SK-N-SH treated with all-trans-retinoic acid at 6 μM for 48 hours (cell line): ENCODE measurements around the gene CSTF2.
"Not testable (repeated sequence)": the region's sequence is repeated elsewhere in the genome, so short reads cannot be mapped to it uniquely, and the experiment has no call there.

Source experiments
- ATAC-seq: fragments of 200-7000 bp; cut with Tn5 transposase; 3 replicates; pipeline ENCODE4 v1.9.1; 2020; ENCODE audit warnings: mild to moderate bottlenecking, moderate library complexity
- ARNTL ChIP-seq: fragments of 450-650 bp; formaldehyde crosslinking; IDR thresholded peaks from 2 replicates; pipeline ENCODE4 v1.5.0; 2020; ENCODE audit warnings: low read depth, mild to moderate bottlenecking, moderate library complexity, borderline replicate concordance
- BACH2 ChIP-seq: fragments of 250-450 bp; sonication (Bioruptor Pico); IDR thresholded peaks from 2 replicates; pipeline ENCODE4 v1.9.0; 2021; ENCODE audit warnings: mild to moderate bottlenecking, borderline replicate concordance
- CSDC2 ChIP-seq: fragments of 250-450 bp; sonication (Bioruptor Pico); IDR thresholded peaks from 2 replicates; pipeline ENCODE4 v1.5.0; 2020; ENCODE audit warnings: mild to moderate bottlenecking, moderate library complexity
- ISL1 ChIP-seq: fragments of 250-450 bp; sonication (Bioruptor Pico); IDR thresholded peaks from 2 replicates; pipeline ENCODE4 v2.1.2; 2022; ENCODE audit warnings: mild to moderate bottlenecking, moderate library complexity
- PPARA ChIP-seq: fragments of 250-450 bp; sonication (Bioruptor Pico); IDR thresholded peaks from 2 replicates; pipeline ENCODE4 v1.5.0; 2020; ENCODE audit warnings: mild to moderate bottlenecking, borderline replicate concordance
- RARB ChIP-seq: fragments of 250-450 bp; sonication (Bioruptor Pico); IDR thresholded peaks from 2 replicates; pipeline ENCODE4 v1.8.0; 2021; ENCODE audit warnings: mild to moderate bottlenecking, moderate library complexity
- SNAI2 ChIP-seq: fragments of 250-450 bp; sonication (Bioruptor Pico); IDR thresholded peaks from 2 replicates; pipeline ENCODE4 v1.5.0; 2020; ENCODE audit warnings: mild to moderate bottlenecking, moderate library complexity
- TCF4 ChIP-seq: fragments of 250-450 bp; sonication (Bioruptor Pico); IDR thresholded peaks from 2 replicates; pipeline ENCODE4 v1.8.0; 2021; ENCODE audit warnings: mild to moderate bottlenecking, moderate library complexity, borderline replicate concordance
- TOX ChIP-seq: fragments of 250-450 bp; sonication (Bioruptor Pico); IDR thresholded peaks from 2 replicates; pipeline ENCODE4 v1.8.0; 2021; ENCODE audit warnings: mild to moderate bottlenecking, moderate library complexity, borderline replicate concordance
- ZC3H10 ChIP-seq: fragments of 250-450 bp; sonication (Bioruptor Pico); IDR thresholded peaks from 2 replicates; pipeline ENCODE4 v1.5.1; 2021; ENCODE audit warnings: mild to moderate bottlenecking, moderate library complexity
- ZFP3 ChIP-seq: fragments of 250-450 bp; sonication (Bioruptor Pico); IDR thresholded peaks from 2 replicates; pipeline ENCODE4 v1.5.0; 2020; ENCODE audit warnings: mild to moderate bottlenecking, moderate library complexity
- ZFP30 ChIP-seq: fragments of 450-650 bp; formaldehyde crosslinking; IDR thresholded peaks from 2 replicates; pipeline ENCODE4 v1.5.0; 2022; ENCODE audit warnings: mild to moderate bottlenecking, moderate library complexity
- ZNF565 ChIP-seq: fragments of 450-650 bp; formaldehyde crosslinking; conservative IDR thresholded peaks from 2 replicates; pipeline ENCODE4 v1.5.0; 2020; ENCODE audit warnings: low read depth, mild to moderate bottlenecking, moderate library complexity
- ZNF70 ChIP-seq: fragments of 450-650 bp; formaldehyde crosslinking; IDR thresholded peaks from 2 replicates; pipeline ENCODE4 v1.5.0; 2020; ENCODE audit warnings: mild to moderate bottlenecking, moderate library complexity
- ZNF8 ChIP-seq: fragments of 450-650 bp; formaldehyde crosslinking; IDR thresholded peaks from 2 replicates; pipeline ENCODE4 v1.5.0; 2020; ENCODE audit warnings: mild to moderate bottlenecking, moderate library complexity
- TF ChIP-seq, protein P1 (sequence below): fragments of 250-450 bp; sonication (Bioruptor Pico); IDR thresholded peaks from 2 replicates; pipeline ENCODE4 v1.5.1; 2020; ENCODE audit warnings: low read depth, mild to moderate bottlenecking, moderate library complexity
- TF ChIP-seq, protein P2 (sequence below): fragments of 250-450 bp; sonication (Bioruptor Pico); IDR thresholded peaks from 2 replicates; pipeline ENCODE4 v1.5.1; 2021; ENCODE audit warnings: mild to moderate bottlenecking, moderate library complexity
- TF ChIP-seq, protein P3 (sequence below): fragments of 250-450 bp; sonication (Bioruptor Pico); IDR thresholded peaks from 2 replicates; pipeline ENCODE4 v1.8.0; 2020; ENCODE audit warnings: mild to moderate bottlenecking, moderate library complexity, borderline replicate concordance
- TF ChIP-seq, protein P4 (sequence below): fragments of 250-450 bp; sonication (Bioruptor Pico); IDR thresholded peaks from 2 replicates; pipeline ENCODE4 v1.5.0; 2020; ENCODE audit warnings: mild to moderate bottlenecking, moderate library complexity

Gene CSTF2

DNA sequence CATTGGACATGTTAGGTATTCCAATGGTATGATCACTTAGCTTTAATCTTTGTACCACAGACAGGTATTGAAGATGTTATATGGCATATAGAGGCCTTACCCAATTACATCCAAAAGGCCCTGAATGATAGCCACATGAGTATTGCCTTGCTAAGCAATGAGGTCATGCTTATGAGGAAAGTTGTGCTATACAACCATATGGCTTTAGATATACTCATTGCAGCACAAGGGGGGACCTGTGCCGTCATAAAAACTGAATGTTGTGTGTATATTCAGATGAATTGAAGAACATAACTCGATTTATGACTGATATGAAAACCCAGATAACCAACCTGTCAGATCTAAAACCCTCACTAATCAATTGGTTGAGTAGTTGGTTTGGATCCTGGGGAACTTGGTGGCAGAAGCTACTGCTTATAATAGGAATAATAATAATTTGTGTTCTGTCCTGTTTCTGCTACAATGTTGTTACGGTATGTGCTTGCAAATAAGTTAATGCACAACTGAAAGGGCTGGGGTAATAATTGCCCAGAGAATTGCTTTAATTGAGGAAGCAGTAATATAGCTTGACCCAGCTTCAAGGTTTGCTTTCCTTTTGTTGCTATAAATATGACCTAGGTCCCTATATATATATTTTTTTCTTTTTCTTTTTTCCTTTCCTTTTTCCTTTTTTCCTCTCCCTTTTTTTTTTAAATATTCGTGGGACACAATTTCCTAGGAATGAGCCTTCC lies 21.5 kb upstream of the CSTF2 start:
- TF ChIP-seq, protein P1, sequence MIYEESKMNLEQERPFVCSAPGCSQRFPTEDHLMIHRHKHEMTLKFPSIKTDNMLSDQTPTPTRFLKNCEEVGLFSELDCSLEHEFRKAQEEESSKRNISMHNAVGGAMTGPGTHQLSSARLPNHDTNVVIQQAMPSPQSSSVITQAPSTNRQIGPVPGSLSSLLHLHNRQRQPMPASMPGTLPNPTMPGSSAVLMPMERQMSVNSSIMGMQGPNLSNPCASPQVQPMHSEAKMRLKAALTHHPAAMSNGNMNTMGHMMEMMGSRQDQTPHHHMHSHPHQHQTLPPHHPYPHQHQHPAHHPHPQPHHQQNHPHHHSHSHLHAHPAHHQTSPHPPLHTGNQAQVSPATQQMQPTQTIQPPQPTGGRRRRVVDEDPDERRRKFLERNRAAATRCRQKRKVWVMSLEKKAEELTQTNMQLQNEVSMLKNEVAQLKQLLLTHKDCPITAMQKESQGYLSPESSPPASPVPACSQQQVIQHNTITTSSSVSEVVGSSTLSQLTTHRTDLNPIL, result no peak
- no peak for TF ChIP-seq ISL1 (CRISPR knock-in tag)
- TF ChIP-seq, protein P2, sequence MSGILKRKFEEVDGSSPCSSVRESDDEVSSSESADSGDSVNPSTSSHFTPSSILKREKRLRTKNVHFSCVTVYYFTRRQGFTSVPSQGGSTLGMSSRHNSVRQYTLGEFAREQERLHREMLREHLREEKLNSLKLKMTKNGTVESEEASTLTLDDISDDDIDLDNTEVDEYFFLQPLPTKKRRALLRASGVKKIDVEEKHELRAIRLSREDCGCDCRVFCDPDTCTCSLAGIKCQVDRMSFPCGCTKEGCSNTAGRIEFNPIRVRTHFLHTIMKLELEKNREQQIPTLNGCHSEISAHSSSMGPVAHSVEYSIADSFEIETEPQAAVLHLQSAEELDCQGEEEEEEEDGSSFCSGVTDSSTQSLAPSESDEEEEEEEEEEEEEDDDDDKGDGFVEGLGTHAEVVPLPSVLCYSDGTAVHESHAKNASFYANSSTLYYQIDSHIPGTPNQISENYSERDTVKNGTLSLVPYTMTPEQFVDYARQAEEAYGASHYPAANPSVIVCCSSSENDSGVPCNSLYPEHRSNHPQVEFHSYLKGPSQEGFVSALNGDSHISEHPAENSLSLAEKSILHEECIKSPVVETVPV (CRISPR knock-in tag), result no peak
- no peak for TF ChIP-seq ZC3H10 (CRISPR knock-in tag)
- no peak for TF ChIP-seq CSDC2 (CRISPR knock-in tag)
- no peak for TF ChIP-seq ARNTL (CRISPR knock-in tag)
- TF ChIP-seq TOX (CRISPR knock-in tag), result no peak
- TF ChIP-seq RARB (CRISPR knock-in tag), result no peak
- TF ChIP-seq ZNF70 (CRISPR knock-in tag), result no peak
- no peak for TF ChIP-seq PPARA
- no peak for TF ChIP-seq ZFP3 (CRISPR knock-in tag)
- no peak for TF ChIP-seq ZFP30 (CRISPR knock-in tag)
- TF ChIP-seq SNAI2 (CRISPR knock-in tag), result no peak
- TF ChIP-seq, protein P3, sequence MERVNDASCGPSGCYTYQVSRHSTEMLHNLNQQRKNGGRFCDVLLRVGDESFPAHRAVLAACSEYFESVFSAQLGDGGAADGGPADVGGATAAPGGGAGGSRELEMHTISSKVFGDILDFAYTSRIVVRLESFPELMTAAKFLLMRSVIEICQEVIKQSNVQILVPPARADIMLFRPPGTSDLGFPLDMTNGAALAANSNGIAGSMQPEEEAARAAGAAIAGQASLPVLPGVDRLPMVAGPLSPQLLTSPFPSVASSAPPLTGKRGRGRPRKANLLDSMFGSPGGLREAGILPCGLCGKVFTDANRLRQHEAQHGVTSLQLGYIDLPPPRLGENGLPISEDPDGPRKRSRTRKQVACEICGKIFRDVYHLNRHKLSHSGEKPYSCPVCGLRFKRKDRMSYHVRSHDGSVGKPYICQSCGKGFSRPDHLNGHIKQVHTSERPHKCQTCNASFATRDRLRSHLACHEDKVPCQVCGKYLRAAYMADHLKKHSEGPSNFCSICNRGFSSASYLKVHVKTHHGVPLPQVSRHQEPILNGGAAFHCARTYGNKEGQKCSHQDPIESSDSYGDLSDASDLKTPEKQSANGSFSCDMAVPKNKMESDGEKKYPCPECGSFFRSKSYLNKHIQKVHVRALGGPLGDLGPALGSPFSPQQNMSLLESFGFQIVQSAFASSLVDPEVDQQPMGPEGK, result no peak
- TF ChIP-seq, protein P4, sequence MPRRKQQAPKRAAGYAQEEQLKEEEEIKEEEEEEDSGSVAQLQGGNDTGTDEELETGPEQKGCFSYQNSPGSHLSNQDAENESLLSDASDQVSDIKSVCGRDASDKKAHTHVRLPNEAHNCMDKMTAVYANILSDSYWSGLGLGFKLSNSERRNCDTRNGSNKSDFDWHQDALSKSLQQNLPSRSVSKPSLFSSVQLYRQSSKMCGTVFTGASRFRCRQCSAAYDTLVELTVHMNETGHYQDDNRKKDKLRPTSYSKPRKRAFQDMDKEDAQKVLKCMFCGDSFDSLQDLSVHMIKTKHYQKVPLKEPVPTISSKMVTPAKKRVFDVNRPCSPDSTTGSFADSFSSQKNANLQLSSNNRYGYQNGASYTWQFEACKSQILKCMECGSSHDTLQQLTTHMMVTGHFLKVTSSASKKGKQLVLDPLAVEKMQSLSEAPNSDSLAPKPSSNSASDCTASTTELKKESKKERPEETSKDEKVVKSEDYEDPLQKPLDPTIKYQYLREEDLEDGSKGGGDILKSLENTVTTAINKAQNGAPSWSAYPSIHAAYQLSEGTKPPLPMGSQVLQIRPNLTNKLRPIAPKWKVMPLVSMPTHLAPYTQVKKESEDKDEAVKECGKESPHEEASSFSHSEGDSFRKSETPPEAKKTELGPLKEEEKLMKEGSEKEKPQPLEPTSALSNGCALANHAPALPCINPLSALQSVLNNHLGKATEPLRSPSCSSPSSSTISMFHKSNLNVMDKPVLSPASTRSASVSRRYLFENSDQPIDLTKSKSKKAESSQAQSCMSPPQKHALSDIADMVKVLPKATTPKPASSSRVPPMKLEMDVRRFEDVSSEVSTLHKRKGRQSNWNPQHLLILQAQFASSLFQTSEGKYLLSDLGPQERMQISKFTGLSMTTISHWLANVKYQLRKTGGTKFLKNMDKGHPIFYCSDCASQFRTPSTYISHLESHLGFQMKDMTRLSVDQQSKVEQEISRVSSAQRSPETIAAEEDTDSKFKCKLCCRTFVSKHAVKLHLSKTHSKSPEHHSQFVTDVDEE (CRISPR knock-in tag), result no peak
- no peak for TF ChIP-seq ZNF565 (CRISPR knock-in tag)
- no peak for TF ChIP-seq ZNF8
- no peak for TF ChIP-seq BACH2 (CRISPR knock-in tag)
- ATAC-seq, result no peak

DNA sequence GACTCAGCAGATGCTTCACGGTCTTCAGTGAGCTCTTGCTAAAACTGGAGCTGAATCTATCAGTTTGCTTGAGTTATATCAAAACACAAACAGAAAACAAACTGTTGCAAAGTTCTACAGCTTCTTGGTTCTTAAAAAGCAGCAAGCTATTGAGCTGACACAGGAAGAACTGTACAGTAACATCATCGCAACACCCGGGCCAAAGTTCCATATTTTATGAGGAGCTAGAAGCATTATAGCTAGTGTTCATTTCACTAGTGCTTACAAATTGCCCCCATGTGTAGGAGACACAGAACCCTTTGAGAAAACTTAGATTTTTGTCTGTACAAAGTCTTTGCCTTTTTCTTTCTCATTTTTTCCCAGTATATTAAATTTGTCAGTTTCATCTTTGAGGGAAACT lies 17.3 kb upstream of the CSTF2 start:
- TF ChIP-seq, protein P2 (CRISPR knock-in tag), result no peak
- no peak for TF ChIP-seq TCF4 (CRISPR knock-in tag)
- no peak for TF ChIP-seq ZFP3 (CRISPR knock-in tag)
- no peak for ATAC-seq

DNA sequence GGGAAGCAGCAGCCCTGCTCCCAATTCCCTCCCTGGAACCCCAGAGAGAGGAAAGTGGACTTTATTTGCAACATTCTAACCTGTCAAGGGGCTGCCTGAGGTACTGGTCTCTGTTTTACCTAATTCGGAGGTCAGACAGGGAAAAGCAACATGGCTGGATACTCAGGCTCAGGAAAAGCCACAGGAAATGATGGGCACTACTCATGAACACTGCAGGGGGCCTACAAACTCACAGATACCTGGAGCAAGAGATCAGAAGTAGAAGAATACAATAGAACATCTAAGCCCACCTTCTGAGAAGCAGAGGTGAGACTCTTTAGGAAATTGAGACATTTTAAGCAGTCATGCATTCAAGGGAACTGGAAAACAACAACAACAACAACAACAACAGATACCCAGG lies 15.4 kb upstream of the CSTF2 start:
- no peak for ATAC-seq
- no peak for TF ChIP-seq TCF4 (CRISPR knock-in tag)
- TF ChIP-seq, all 23 proteins: peak for 0

DNA sequence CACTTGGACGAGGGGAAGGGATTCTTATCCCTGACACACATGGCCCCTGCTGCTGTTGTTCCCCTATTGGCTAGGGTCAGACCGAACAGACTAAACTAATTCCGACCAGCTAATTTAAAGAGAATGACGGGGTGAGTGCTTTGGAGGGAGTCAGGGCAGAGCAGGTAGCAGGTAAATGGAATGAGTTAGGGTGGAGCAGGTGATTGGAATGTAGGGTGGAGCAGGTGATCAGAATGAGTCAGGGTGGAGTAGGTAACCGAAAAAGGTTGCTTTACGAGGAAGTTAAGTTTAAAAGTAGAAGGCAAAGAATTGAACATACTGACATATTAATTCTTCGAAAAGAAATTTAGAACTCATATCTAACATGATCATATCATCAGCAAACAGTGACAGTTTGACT lies 11.9 kb upstream of the CSTF2 start:
- not testable (repeated sequence) for ATAC-seq
